ENCODE data around the gene HTRA2.

The HTRA2 gene

GRCh38 chr2:74542978-74543377 is 13.2 kb downstream of the HTRA2 start:
- DNase-seq (ENCODE audit: low spot score), result no peak

- no peak for DNase-seq (ENCODE audit: low spot score)
These were observed 14.9 kb downstream of the HTRA2 start for GRCh38 chr2:74544634-74545033.

GRCh38 chr2:74546004-74546403 is 16.3 kb downstream of the HTRA2 start:
- no peak for DNase-seq (ENCODE audit: low spot score)

GRCh38 chr2:74548285-74548899 is 18.7 kb downstream of the HTRA2 start:
- DNase-seq (ENCODE audit: low spot score), result no peak

- no peak for DNase-seq (ENCODE audit: low spot score)
These were observed 19.4 kb downstream of the HTRA2 start for GRCh38 chr2:74548900-74549826.

- DNase-seq (ENCODE audit: low spot score), result no peak
These were observed 20.5 kb downstream of the HTRA2 start for GRCh38 chr2:74550231-74550630.

- DNase-seq (ENCODE audit: low spot score), result no peak
These were observed 21.8 kb downstream of the HTRA2 start for GRCh38 chr2:74551530-74551929.

GRCh38 chr2:74551942-74552913 is 22.5 kb downstream of the HTRA2 start:
- DNase-seq (ENCODE audit: low spot score), result no peak

GRCh38 chr2:74552914-74553811 is 23.4 kb downstream of the HTRA2 start:
- no peak for DNase-seq (ENCODE audit: low spot score)

GRCh38 chr2:74553892-74554819 is 24.4 kb downstream of the HTRA2 start, which contains the start of the genes DOK1 and LOXL3:
Gene DOK1, plus strand, starts transcription at chr2:74554720. Its CDS starts 35 bp downstream, at chr2:74554755.
Gene LOXL3, minus strand, starts transcription at chr2:74553942. Its CDS starts 1,308 bp downstream, at chr2:74552634.
- DNase-seq (ENCODE audit: low spot score), result peak; percentile 58

- DNase-seq (ENCODE audit: low spot score), result no peak
These were observed 25.2 kb downstream of the HTRA2 start for GRCh38 chr2:74554820-74555531.

- no peak for DNase-seq (ENCODE audit: low spot score)
These were observed 25.9 kb downstream of the HTRA2 start for GRCh38 chr2:74555610-74556103.

GRCh38 chr2:74556159-74556558 is 26.4 kb downstream of the HTRA2 start:
- DNase-seq (ENCODE audit: low spot score), result no peak

- DNase-seq (ENCODE audit: low spot score), result no peak
These were observed 27.2 kb downstream of the HTRA2 start for GRCh38 chr2:74556831-74557370.

GRCh38 chr2:74558284-74559230 is 28.8 kb downstream of the HTRA2 start:
- no peak for DNase-seq (ENCODE audit: low spot score)

- DNase-seq (ENCODE audit: low spot score), result no peak
These were observed 30.2 kb downstream of the HTRA2 start for GRCh38 chr2:74559912-74560311.

GRCh38 chr2:74560591-74560990 is 30.9 kb downstream of the HTRA2 start:
- no peak for DNase-seq (ENCODE audit: low spot score)

Measured in putamen (tissue), 1 donor.